PFSK-1 (cell line): Measurements from ENCODE around the gene PRAMEF1.

Source experiments
- SIN3A ChIP-seq: IDR thresholded peaks from 2 replicates; pipeline ENCODE4 v1.6.1; 2012; ENCODE audit warnings: mild to moderate bottlenecking, low read length, moderate library complexity, borderline replicate concordance; ENCODE audit not compliant: insufficient read depth
- TAF1 ChIP-seq: IDR thresholded peaks from 2 replicates; pipeline ENCODE4 v1.6.1; 2012; ENCODE audit warnings: low read length, control low read depth, borderline replicate concordance; ENCODE audit not compliant: insufficient read depth

- no peak for TF ChIP-seq SIN3A
- TF ChIP-seq TAF1: no peak
Measured at GRCh38 chr1:12761781-12762180, 29.4 kb upstream of the PRAMEF1 start.
